ENCODE measurements around the gene MRNIP. TPM values are rescaled to one million over a fixed set of nuclear protein-coding genes. Genes with fewer than 3 reads are reported as not detected.

The MRNIP gene
- total and polyA plus RNA-seq, 4 donors = 22.9 to 103 (median 35.4) TPM

- intact Hi-C loops (cut with DNase I) = no loop called here
Measured at GRCh38 chr5:179890751-179891682, 32.4 kb upstream of the MRNIP start.

GRCh38 chr5:179889885-179890284 lies 31.3 kb upstream of the MRNIP start:
- H3K4me1 ChIP-seq (ENCODE audit: control insufficient read depth in 1 of 2, insufficient read depth in 2 of 2, low read length in 2 of 2) = no peaks in the 10 kb centered on the region
- no peaks in the 10 kb centered on the region for H3K9me3 ChIP-seq (ENCODE audit: control insufficient read depth, low read length)
- H3K4me3 ChIP-seq (ENCODE audit: low read length in 2 of 2) = no peak overlapping the region
- 92 to 94% methylated on average over 12 to 13 of the region's 13 CpGs for WGBS, 2 donors
- no peaks in the 10 kb centered on the region for H3K27me3 ChIP-seq (ENCODE audit: control insufficient read depth in 1 of 2, insufficient read depth in 2 of 2, low read length in 1 of 2)
- intact Hi-C loops (cut with DNase I) = no loop called here
- no peak overlapping the region for H3K27ac ChIP-seq (ENCODE audit: low read depth in 1 of 2, low read length in 2 of 2)
- ATAC-seq (ENCODE audit: low FRiP score) (no peak), DNase-seq (no peak)
- H3K36me3 ChIP-seq (ENCODE audit: control insufficient read depth in 1 of 2, insufficient read depth in 2 of 2, low read length in 1 of 2) = peaks cover 0 to 17% of the 10 kb centered on the region in 2 donors

More at GRCh38 chr5:179890751-179891682, 32.4 kb upstream of the MRNIP start:
- no peaks in the 10 kb centered on the region for H3K9me3 ChIP-seq (ENCODE audit: control insufficient read depth, low read length)
- H3K27me3 ChIP-seq (ENCODE audit: control insufficient read depth in 1 of 2, insufficient read depth in 2 of 2, low read length in 1 of 2) = no peaks in the 10 kb centered on the region
- 93% methylated on average over 25 of the region's 25 CpGs for WGBS, 2 donors
- H3K4me3 ChIP-seq (ENCODE audit: low read length in 2 of 2) = no peak overlapping the region
- H3K27ac ChIP-seq (ENCODE audit: low read depth in 1 of 2, low read length in 2 of 2) = no peak overlapping the region
- DNase-seq (no peak), ATAC-seq (ENCODE audit: low FRiP score) (no peak)
- no peaks in the 10 kb centered on the region for H3K4me1 ChIP-seq (ENCODE audit: control insufficient read depth in 1 of 2, insufficient read depth in 2 of 2, low read length in 2 of 2)
- H3K36me3 ChIP-seq (ENCODE audit: control insufficient read depth in 1 of 2, insufficient read depth in 2 of 2, low read length in 1 of 2) = peaks cover 0 to 16% of the 10 kb centered on the region in 2 donors

GRCh38 chr5:179887802-179888201 lies 29.2 kb upstream of the MRNIP start:
- H3K27ac ChIP-seq (ENCODE audit: low read depth in 1 of 2, low read length in 2 of 2) = no peak overlapping the region
- DNase-seq = no peak
- H3K4me1 ChIP-seq (ENCODE audit: control insufficient read depth in 1 of 2, insufficient read depth in 2 of 2, low read length in 2 of 2) = no peaks in the 10 kb centered on the region
- H3K36me3 ChIP-seq (ENCODE audit: control insufficient read depth in 1 of 2, insufficient read depth in 2 of 2, low read length in 1 of 2) = peaks cover 0 to 18% of the 10 kb centered on the region in 2 donors
- WGBS, 2 donors = 78 to 91% methylated on average over 6 of the region's 6 CpGs
- no peak overlapping the region for H3K4me3 ChIP-seq (ENCODE audit: low read length in 2 of 2)
- intact Hi-C loops (cut with DNase I) = no loop called here
- no peaks in the 10 kb centered on the region for H3K27me3 ChIP-seq (ENCODE audit: control insufficient read depth in 1 of 2, insufficient read depth in 2 of 2, low read length in 1 of 2)
- ATAC-seq (ENCODE audit: low FRiP score) = no peak
- H3K9me3 ChIP-seq (ENCODE audit: control insufficient read depth, low read length) = no peaks in the 10 kb centered on the region

- DNase-seq (no peak), ATAC-seq (ENCODE audit: low FRiP score) (no peak)
- Histone ChIP-seq H3K4me1 (ENCODE audit: control insufficient read depth in 1 of 2, insufficient read depth in 2 of 2, low read length in 2 of 2) (no peaks in the 10 kb centered on the region), H3K4me3 (ENCODE audit: low read length in 2 of 2) (no peak overlapping the region), H3K27me3 (ENCODE audit: control insufficient read depth in 1 of 2, insufficient read depth in 2 of 2, low read length in 1 of 2) (no peaks in the 10 kb centered on the region), H3K36me3 (ENCODE audit: control insufficient read depth in 1 of 2, insufficient read depth in 2 of 2, low read length in 1 of 2) (peaks cover 0 to 18% of the 10 kb centered on the region in 2 donors), H3K9me3 (ENCODE audit: control insufficient read depth, low read length) (no peaks in the 10 kb centered on the region), H3K27ac (ENCODE audit: low read depth in 1 of 2, low read length in 2 of 2) (no peak overlapping the region)
- intact Hi-C loops (cut with DNase I) = no loop called here
- 89 to 92% methylated on average over 11 of the region's 11 CpGs for WGBS, 2 donors
Measured at GRCh38 chr5:179887095-179887494, 28.5 kb upstream of the MRNIP start.

- Histone ChIP-seq H3K27me3 (ENCODE audit: control insufficient read depth in 1 of 2, insufficient read depth in 2 of 2, low read length in 1 of 2) (no peaks in the 10 kb centered on the region), H3K4me1 (ENCODE audit: control insufficient read depth in 1 of 2, insufficient read depth in 2 of 2, low read length in 2 of 2) (no peaks in the 10 kb centered on the region), H3K36me3 (ENCODE audit: control insufficient read depth in 1 of 2, insufficient read depth in 2 of 2, low read length in 1 of 2) (peaks cover 0 to 15% of the 10 kb centered on the region in 2 donors), H3K27ac (ENCODE audit: low read depth in 1 of 2, low read length in 2 of 2) (no peak overlapping the region), H3K9me3 (ENCODE audit: control insufficient read depth, low read length) (no peaks in the 10 kb centered on the region), H3K4me3 (ENCODE audit: low read length in 2 of 2) (no peak overlapping the region)
- intact Hi-C loops (cut with DNase I) = no loop called here
- WGBS, 2 donors = 81 to 87% methylated on average over 14 of the region's 14 CpGs
- no peak for ATAC-seq (ENCODE audit: low FRiP score)
- DNase-seq = no peak
Measured at GRCh38 chr5:179886190-179886911, 27.7 kb upstream of the MRNIP start.

GRCh38 chr5:179885491-179886090 lies 27.0 kb upstream of the MRNIP start:
- 96 to 97% methylated on average over 13 of the region's 13 CpGs for WGBS, 2 donors
- ATAC-seq (ENCODE audit: low FRiP score) (no peak), DNase-seq (peak in 1 of 2 donors; percentile 43)

GRCh38 chr5:179883163-179883562 lies 24.5 kb upstream of the MRNIP start:
- Histone ChIP-seq H3K4me1 (ENCODE audit: control insufficient read depth in 1 of 2, insufficient read depth in 2 of 2, low read length in 2 of 2) (no peaks in the 10 kb centered on the region), H3K9me3 (ENCODE audit: control insufficient read depth, low read length) (no peaks in the 10 kb centered on the region), H3K4me3 (ENCODE audit: low read length in 2 of 2) (no peak overlapping the region), H3K27me3 (ENCODE audit: control insufficient read depth in 1 of 2, insufficient read depth in 2 of 2, low read length in 1 of 2) (no peaks in the 10 kb centered on the region), H3K27ac (ENCODE audit: low read depth in 1 of 2, low read length in 2 of 2) (no peak overlapping the region), H3K36me3 (ENCODE audit: control insufficient read depth in 1 of 2, insufficient read depth in 2 of 2, low read length in 1 of 2) (peaks cover 0 to 6% of the 10 kb centered on the region in 2 donors)
- intact Hi-C loops (cut with DNase I) = no loop called here
- no peak for DNase-seq
- 98 to 100% methylated on average over 3 of the region's 3 CpGs for WGBS, 2 donors
- ATAC-seq (ENCODE audit: low FRiP score) = no peak

More at GRCh38 chr5:179885491-179886090, 27.0 kb upstream of the MRNIP start:
- intact Hi-C loops (cut with DNase I) = no loop called here
- no peaks in the 10 kb centered on the region for H3K4me1 ChIP-seq (ENCODE audit: control insufficient read depth in 1 of 2, insufficient read depth in 2 of 2, low read length in 2 of 2)
- no peak overlapping the region for H3K4me3 ChIP-seq (ENCODE audit: low read length in 2 of 2)
- H3K36me3 ChIP-seq (ENCODE audit: control insufficient read depth in 1 of 2, insufficient read depth in 2 of 2, low read length in 1 of 2) = peaks cover 0 to 9% of the 10 kb centered on the region in 2 donors
- no peaks in the 10 kb centered on the region for H3K9me3 ChIP-seq (ENCODE audit: control insufficient read depth, low read length)
- no peak overlapping the region for H3K27ac ChIP-seq (ENCODE audit: low read depth in 1 of 2, low read length in 2 of 2)
- H3K27me3 ChIP-seq (ENCODE audit: control insufficient read depth in 1 of 2, insufficient read depth in 2 of 2, low read length in 1 of 2) = no peaks in the 10 kb centered on the region

GRCh38 chr5:179882338-179882737 lies 23.7 kb upstream of the MRNIP start:
- H3K27me3 ChIP-seq (ENCODE audit: control insufficient read depth in 1 of 2, insufficient read depth in 2 of 2, low read length in 1 of 2) = no peaks in the 10 kb centered on the region
- H3K36me3 ChIP-seq (ENCODE audit: control insufficient read depth in 1 of 2, insufficient read depth in 2 of 2, low read length in 1 of 2) = peaks cover 0 to 4% of the 10 kb centered on the region in 2 donors
- no peaks in the 10 kb centered on the region for H3K9me3 ChIP-seq (ENCODE audit: control insufficient read depth, low read length)
- intact Hi-C loops (cut with DNase I) = no loop called here
- no peaks in the 10 kb centered on the region for H3K4me1 ChIP-seq (ENCODE audit: control insufficient read depth in 1 of 2, insufficient read depth in 2 of 2, low read length in 2 of 2)
- WGBS, 2 donors = 90 to 98% methylated on average over 4 of the region's 4 CpGs
- no peak overlapping the region for H3K27ac ChIP-seq (ENCODE audit: low read depth in 1 of 2, low read length in 2 of 2)
- DNase-seq (peak in 1 of 2 donors; percentile 1), ATAC-seq (ENCODE audit: low FRiP score) (no peak)
- no peak overlapping the region for H3K4me3 ChIP-seq (ENCODE audit: low read length in 2 of 2)
